Pancreas (tissue), 10 donors: ENCODE measurements around the gene ZC3H7B. TPM values are rescaled to one million over a fixed set of nuclear protein-coding genes. Genes with fewer than 3 reads are reported as not detected.

Source experiments
- ATAC-seq, 4 donors: fragments of 200-7000 bp; cut with Tn5 transposase; one replicate each; pipeline versions ENCODE4 v1.8.0 to v1.9.1; 2020; ENCODE audit warnings: mild to moderate bottlenecking in 4 of 4, moderate library complexity in 4 of 4
- DNase-seq, 6 donors: peaks; one replicate each; pipeline ENCODE4 v3.0.0-alpha.2; 2020
- FAIRE-seq: peaks from 2 replicates; lab custom pipeline; 2012; peaks lifted over from hg19 to GRCh38; lab: Jason Lieb, UNC
- H3K27ac ChIP-seq, 4 donors: fragments of 200-600 bp; sonication (generic); 1 replicate in 3 of 4; 2 replicates in 1 of 4; pipeline versions ENCODE4 v1.5.0 to v1.8.0; 2020
- H3K27me3 ChIP-seq, 4 donors: fragments of 200-600 bp; one replicate each; pipeline ENCODE4 v1.8.0; 2021
- H3K36me3 ChIP-seq, 3 donors: fragments of 200-600 bp; sonication (generic) in 1 of 3; one replicate each; pipeline versions ENCODE4 v1.5.0 to v1.8.0; 2020 to 2021
- H3K4me1 ChIP-seq, 3 donors: fragments of 200-600 bp; one replicate each; pipeline ENCODE4 v1.8.0; 2021
- H3K4me3 ChIP-seq, 4 donors: fragments of 200-600 bp; sonication (generic) in 2 of 4; one replicate each; pipeline versions ENCODE4 v1.5.0 to v1.8.0; 2020 to 2021
- H3K9me3 ChIP-seq, 4 donors: fragments of 200-600 bp; one replicate each; pipeline ENCODE4 v1.8.0; 2021
- WGBS, 2 donors: extraction: QIAGEN DNeasy Blood & Tissue Kit; methylation state at CpG; one replicate each; pipeline ENCODE4 v1.1.7; 2013; 5-methylcytosine and 5-hydroxymethylcytosine counted together
- intact Hi-C, 3 donors: fragments of 100-400 bp; cut with DNase I; formaldehyde crosslinking; loops; one replicate each; pipeline versions ENCODE4 v1.11.1 to v1.14.2; 2022
- polyA plus RNA-seq, 2 donors: library from polyadenylated mRNA; stranded (reverse); fragments of 200-250 nt; gene quantifications; one replicate each; pipeline ENCODE4 v1.2.3, GENCODE V29; 2013
- total RNA-seq, 6 donors: library from RNA; stranded (reverse); fragmentation: NEBNext Ultra II Directional in 4 of 6; extraction: Animal tissue kit (Norgen Biotek cat#: 25700) in 4 of 6; gene quantifications; one replicate each; pipeline versions ENCODE4 v1.2.1 to v1.2.4, GENCODE V29; 2021 to 2023
- TF ChIP-seq, protein P1 (sequence below), 4 donors: fragments of 200-600 bp; sonication (generic) in 3 of 4; IDR thresholded peaks; one replicate each; pipeline versions ENCODE4 v1.5.0 to v1.8.0; 2021; ENCODE audit warnings: antibody characterized with exemption in 4 of 4
- donor health status: healthy with polysubstance abuse.
- donor health status: DM: no; HTN: no; CAD: no; lungs with moderate emphysema.
- donor health status: DM: no; HTN: no; CAD: no.
- donor health status: control.
- donor health status: control.
- donor health status: Bipolar disorder and iron deficiency.
- donor health status: DM: yes; HTN: yes; CAD: no.
- donor health status: DM: no; HTN: no; CAD: no.
- donor health status: DM: no; HTN: no; CAD: no.
- donor health status: DM: yes; HTN: yes; CAD: no.

ZC3H7B gene
- total and polyA plus RNA-seq, 8 donors: 20.9 to 46.8 (median 27.0) TPM

DNA sequence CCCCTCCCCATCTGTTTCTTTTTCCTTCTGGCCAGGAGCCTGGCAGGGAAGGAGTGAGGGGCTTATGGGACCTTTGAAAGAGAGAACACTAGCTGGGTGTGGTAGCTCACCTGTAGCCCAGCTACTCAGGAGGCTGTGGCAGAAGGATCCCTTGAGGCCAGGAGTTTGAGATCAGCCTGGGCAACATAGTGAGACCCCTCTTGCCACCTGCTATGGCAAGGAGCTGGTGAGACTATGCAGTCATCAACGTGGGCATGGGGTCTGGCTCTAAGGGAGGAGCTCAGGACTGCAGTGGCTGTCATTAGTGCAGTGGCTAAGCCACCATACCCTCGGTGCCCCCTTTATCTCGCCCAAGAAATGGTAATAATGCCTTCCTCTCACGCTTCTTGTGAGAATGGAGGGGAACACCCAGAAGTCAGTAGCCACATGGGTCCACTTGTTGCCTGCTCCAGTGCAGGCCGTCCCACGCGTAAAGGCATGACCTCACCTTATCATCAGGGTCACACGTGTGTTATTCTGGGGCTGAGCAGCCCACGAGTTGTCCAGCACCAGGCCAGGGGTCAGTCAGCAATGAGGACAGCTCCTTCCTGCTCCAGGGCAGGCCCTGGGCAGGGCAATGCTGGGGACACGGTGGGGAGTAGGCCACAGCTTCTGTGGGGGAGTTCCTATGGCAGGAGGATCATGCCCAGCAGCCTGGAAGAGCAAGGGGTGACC, 52.7 kb downstream of the ZC3H7B start:
- Histone ChIP-seq H3K9me3 (no peaks in the 10 kb centered on the region), H3K27me3 (no peaks in the 10 kb centered on the region), H3K36me3 (peaks cover 0 to 49% (median 26%) of the 10 kb centered on the region in 3 donors), H3K4me1 (no peaks in the 10 kb centered on the region), H3K27ac (no peak overlapping the region), H3K4me3 (no peak overlapping the region)
- FAIRE-seq (no peak), ATAC-seq (no peak), DNase-seq (no peak)
- 82 to 83% methylated on average over 10 of the region's 10 CpGs for WGBS, 2 donors
- TF ChIP-seq, protein P1, sequence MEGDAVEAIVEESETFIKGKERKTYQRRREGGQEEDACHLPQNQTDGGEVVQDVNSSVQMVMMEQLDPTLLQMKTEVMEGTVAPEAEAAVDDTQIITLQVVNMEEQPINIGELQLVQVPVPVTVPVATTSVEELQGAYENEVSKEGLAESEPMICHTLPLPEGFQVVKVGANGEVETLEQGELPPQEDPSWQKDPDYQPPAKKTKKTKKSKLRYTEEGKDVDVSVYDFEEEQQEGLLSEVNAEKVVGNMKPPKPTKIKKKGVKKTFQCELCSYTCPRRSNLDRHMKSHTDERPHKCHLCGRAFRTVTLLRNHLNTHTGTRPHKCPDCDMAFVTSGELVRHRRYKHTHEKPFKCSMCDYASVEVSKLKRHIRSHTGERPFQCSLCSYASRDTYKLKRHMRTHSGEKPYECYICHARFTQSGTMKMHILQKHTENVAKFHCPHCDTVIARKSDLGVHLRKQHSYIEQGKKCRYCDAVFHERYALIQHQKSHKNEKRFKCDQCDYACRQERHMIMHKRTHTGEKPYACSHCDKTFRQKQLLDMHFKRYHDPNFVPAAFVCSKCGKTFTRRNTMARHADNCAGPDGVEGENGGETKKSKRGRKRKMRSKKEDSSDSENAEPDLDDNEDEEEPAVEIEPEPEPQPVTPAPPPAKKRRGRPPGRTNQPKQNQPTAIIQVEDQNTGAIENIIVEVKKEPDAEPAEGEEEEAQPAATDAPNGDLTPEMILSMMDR (IDR thresholded peaks at IDR 0.05): no peak
- intact Hi-C loops: no loop called here

GRCh38 chr22:41354979-41355378, 53.7 kb downstream of the ZC3H7B start:
- WGBS, 2 donors: 85 to 87% methylated on average over 10 of the region's 10 CpGs
- FAIRE-seq: no peak
- no peak for ATAC-seq
- Histone ChIP-seq H3K4me1 (no peaks in the 10 kb centered on the region), H3K27ac (no peak overlapping the region), H3K27me3 (no peaks in the 10 kb centered on the region), H3K36me3 (peaks cover 0 to 47% (median 20%) of the 10 kb centered on the region in 3 donors), H3K4me3 (no peak overlapping the region), H3K9me3 (no peaks in the 10 kb centered on the region)
- TF ChIP-seq, protein P1 (IDR thresholded peaks at IDR 0.05): no peak
- intact Hi-C loops: no loop called here
- no peak for DNase-seq

GRCh38 chr22:41355895-41356294, 54.6 kb downstream of the ZC3H7B start:
- Histone ChIP-seq H3K9me3 (no peaks in the 10 kb centered on the region), H3K27me3 (no peaks in the 10 kb centered on the region), H3K36me3 (peaks cover 0 to 47% (median 20%) of the 10 kb centered on the region in 3 donors), H3K27ac (no peak overlapping the region), H3K4me1 (no peaks in the 10 kb centered on the region), H3K4me3 (no peak overlapping the region)
- TF ChIP-seq, protein P1 (IDR thresholded peaks at IDR 0.05): no peak
- FAIRE-seq: no peak
- DNase-seq: no peak
- no peak for ATAC-seq
- intact Hi-C loops: no loop called here
- WGBS, 2 donors: 96 to 97% methylated on average over 17 of the region's 17 CpGs

GRCh38 chr22:41356430-41357028, 55.2 kb downstream of the ZC3H7B start:
- TF ChIP-seq, protein P1 (IDR thresholded peaks at IDR 0.05): no peak
- Histone ChIP-seq H3K9me3 (no peaks in the 10 kb centered on the region), H3K27ac (no peak overlapping the region), H3K27me3 (no peaks in the 10 kb centered on the region), H3K4me3 (no peak overlapping the region), H3K4me1 (no peaks in the 10 kb centered on the region), H3K36me3 (peaks cover 0 to 41% (median 20%) of the 10 kb centered on the region in 3 donors)
- no peak for DNase-seq
- ATAC-seq: no peak
- FAIRE-seq: no peak
- WGBS, 2 donors: 93 to 95% methylated on average over 25 of the region's 25 CpGs
- intact Hi-C loops: no loop called here

GRCh38 chr22:41357191-41357590, 55.9 kb downstream of the ZC3H7B start:
- Histone ChIP-seq H3K27ac (no peak overlapping the region), H3K36me3 (peaks cover 0 to 37% (median 20%) of the 10 kb centered on the region in 3 donors), H3K4me3 (no peak overlapping the region), H3K27me3 (no peaks in the 10 kb centered on the region), H3K9me3 (no peaks in the 10 kb centered on the region), H3K4me1 (no peaks in the 10 kb centered on the region)
- WGBS, 2 donors: 94% methylated on average over 13 to 16 of the region's 16 CpGs
- FAIRE-seq: no peak
- ATAC-seq: no peak
- TF ChIP-seq, protein P1 (IDR thresholded peaks at IDR 0.05): no peak
- intact Hi-C loops: no loop called here
- no peak for DNase-seq
